HG03103 (cell line): ENCODE data around the gene APOL3.
"Not testable (repeated sequence)": the region's sequence is repeated elsewhere in the genome, so short reads cannot be mapped to it uniquely, and the experiment has no call there.

Source experiments
- ATAC-seq: cut with Tn5 transposase; IDR thresholded peaks from one replicate; pipeline ENCODE4 v1.9.1; 2021; ENCODE audit warnings: low read depth; ENCODE audit not compliant: unreplicated experiment

The APOL3 gene

DNA sequence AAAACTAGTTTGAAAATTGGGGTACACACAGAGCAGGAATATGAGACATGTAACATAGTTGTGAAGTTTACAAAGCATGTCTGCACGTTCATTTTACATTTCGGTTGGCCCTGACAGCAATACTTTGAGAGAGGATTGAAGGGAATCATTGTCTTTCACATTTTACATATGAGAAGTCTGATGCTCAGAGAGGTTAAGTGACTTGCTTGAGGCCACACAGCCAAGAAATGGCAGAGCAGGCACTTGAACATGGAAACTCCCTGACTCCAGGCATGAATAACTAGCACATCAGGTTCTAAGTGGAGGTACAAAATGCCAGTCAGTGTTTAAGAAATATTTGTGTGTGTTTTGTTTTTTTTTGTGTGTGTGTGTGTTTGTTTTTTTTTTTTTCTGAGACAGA lies 53.6 kb downstream of the APOL3 start:
- no peak for ATAC-seq

DNA sequence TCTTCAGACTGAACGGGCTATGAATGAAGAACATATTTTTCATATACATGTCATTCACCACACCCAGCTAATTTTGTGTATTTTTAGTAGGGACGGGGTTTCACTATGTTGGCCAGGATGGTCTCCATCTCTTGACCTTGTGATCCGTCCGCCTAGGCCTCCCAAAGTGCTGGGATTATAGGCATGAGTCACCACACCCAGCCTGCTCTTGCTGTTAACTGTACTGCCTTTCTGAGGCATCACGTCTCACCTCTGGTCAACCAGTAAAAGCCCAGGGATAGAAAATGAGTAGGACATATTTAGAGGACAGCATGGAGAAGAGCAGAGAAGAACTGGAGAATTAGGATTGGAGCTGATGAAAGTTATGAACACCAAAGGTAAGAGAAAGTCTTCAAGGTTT lies 55.6 kb downstream of the APOL3 start:
- ATAC-seq = no peak

DNA sequence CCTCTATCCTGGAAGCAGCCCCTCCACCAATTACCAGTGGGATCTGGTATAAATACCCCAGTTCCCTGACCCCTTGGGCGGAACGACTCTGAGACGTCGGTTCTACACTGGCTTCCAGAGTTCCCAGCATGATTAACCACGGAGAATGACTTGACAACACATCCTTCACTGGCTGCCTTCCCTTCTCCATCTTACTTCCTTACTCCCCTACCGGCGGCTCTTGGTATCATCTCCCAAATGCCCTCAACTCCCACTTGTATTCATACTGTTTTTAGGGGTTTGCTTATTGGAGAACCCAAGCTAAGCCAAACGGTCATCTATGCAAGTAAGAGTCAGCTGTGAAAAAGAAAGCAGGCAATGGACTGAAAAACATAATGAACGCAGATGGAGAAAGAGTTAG lies 56.1 kb downstream of the APOL3 start:
- ATAC-seq = no peak

DNA sequence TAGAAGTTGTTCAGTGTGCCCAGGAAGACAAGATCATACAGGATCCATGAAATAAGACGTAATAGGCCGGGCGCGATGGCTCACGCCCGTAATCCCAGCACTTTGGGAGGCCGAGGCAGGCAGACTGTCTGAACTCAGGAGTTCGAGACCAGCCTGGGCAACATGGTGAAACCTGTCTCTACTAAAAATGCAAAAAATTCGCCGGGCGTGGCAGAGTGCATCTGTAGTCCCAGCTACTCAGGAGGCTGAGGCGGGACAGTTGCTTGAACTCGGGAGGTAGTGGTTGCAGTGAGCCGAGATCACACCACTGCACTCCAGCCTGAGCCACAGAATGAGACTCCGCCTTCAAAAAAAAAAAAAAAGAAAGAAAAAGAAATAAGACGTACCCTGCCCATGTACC lies 56.7 kb downstream of the APOL3 start:
- ATAC-seq = no peak

DNA sequence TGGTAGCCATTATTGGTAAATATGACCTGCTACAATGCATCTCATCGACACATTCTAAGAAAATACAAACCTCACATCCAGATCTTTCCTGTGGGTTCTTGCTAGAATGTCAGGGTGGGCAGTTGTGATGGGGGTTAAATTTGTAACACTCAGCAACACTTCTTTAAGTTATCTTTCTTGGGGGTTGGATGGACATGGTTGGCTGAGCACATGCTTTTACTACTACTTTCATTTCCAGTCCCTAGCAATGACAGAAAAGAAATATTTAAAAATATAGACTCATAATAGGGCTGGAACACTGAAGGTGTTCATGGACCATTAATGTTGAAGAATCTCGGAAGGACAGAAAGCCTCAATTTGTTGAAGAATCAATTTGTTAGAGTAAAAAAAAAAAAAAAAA lies 57.6 kb downstream of the APOL3 start:
- ATAC-seq = no peak

DNA sequence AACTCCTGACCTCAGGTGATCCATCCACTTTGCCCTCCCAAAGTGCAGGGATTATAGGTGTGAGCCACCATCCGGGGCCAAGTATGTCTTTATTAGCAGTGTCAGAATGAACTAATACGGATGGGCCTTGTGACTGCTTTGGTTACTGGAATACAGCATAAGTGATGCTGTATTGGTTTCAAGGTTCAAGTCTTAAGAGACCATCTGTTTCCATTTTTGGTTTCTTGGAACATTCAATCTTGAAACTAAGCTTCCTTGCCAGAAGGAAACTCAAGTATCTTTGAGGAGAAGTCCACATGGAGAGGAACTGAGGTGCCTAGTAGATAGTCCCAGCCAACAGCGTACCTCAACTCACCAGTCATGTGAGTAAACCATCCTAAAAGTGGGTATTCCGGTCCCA lies 58.8 kb downstream of the APOL3 start:
- no peak for ATAC-seq

DNA sequence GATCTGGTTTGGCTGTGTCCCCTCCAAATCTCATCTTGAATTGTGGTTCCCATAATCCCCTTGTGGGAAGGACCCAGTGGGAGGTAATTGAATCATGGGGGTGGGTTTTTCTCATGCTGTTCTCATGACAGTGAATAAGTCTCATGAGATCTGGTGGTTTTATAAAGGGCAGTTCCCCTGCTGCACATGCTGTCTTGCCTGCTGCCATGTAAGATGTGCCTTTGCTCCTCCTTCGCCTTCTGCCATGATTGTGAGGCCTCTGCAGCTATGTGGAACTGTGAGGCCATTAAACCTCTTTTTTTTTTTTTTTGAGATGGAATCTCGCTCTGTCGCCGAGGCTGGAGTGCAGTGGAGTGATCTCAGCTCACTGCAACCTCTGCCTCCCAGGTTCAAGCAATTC lies 59.6 kb downstream of the APOL3 start:
- not testable (repeated sequence) for ATAC-seq

DNA sequence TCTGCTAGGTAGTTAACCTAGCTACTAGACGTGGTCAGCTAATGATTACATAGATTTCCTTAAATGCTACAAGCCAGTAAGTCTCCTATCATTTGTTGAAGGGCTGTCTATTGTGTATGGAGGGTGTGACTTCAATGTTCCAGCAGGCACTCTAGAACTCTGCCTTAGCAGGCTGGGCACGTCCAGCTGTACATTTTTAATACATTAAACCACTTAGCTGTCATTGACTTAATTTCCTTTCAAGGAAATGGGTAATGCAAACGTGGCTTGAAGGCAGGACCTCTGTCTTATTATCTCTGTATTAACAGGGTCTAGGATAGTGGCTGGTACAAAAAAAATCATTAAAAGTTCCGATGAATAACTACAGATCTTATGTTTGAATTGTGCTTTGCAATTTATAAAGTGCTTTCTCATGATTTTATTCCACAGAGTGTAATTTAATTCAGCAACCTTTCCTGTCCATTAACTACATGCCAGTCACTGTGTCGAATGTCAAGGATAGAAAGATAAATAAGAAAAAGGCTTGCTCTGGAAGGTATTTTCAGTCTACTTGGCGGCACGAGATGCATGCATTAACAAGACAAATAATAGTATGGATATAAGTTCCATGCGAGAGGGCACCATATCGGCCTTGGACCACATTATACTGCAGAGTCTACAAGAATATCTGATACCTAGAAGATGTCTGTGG lies 60.3 kb downstream of the APOL3 start:
- ATAC-seq = no peak

DNA sequence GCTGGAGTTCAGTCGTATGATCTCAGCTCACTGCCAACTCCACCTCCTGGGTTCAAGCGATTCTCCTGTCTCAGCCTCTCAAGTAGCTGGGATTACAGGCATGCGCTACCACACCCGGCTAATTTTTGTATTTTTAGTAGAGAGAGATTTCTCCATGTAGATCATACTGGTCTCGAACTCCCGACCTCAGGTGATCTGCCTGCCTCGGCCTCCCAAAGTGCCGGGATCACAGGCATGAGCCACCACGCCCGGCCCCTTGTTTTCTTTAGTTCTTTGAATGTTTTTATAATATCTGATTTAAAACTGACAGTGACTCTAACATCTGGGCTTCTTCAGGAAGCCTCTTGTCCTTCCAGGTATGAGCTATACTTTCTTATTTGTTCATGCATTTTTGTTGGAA lies 61.0 kb downstream of the APOL3 start:
- ATAC-seq = not testable (repeated sequence)

DNA sequence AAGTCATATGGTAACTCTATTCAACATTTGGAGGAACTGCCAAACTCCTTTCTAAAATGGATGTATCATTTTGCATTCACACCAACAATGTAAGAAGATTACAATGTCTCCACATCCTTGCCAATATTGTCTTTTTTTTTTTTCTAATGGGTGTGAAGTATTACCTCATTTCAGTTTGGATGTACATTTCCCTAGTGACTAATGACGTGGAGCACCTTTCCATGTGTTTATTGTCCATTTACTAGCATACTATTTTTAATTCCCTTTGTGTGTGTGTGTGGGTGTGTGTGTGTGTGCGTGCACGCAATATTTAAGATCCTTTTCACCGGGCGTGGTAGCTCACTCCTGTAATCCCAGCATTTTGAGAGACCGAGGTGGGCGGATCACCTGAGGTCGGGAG lies 62.7 kb downstream of the APOL3 start:
- ATAC-seq = no peak

DNA sequence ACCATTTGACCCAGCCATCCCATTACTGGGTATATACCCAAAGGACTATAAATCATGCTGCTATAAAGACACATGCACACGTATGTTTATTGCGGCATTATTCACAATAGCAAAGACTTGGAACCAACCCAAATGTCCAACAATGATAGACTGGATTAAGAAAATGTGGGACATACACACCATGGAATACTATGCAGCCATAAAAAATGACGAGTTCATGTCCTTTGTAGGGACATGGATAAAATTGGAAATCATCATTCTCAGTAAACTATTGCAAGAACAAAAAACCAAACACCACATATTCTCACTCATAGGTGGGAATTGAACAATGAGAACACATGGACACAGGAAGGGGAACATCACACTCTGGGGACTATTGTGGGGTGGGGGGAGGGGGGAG lies 69.8 kb downstream of the APOL3 start:
- ATAC-seq = not testable (repeated sequence)
